HCT116 (cell line): Measurements from ENCODE around the gene FCRL5. TPM values are rescaled to one million over a fixed set of nuclear protein-coding genes. Genes with fewer than 3 reads are reported as not detected.

Experiments
- ATAC-seq: fragments of 200-7000 bp; cut with Tn5 transposase; 2 replicates; pipeline ENCODE4 v1.9.1; 2020; ENCODE audit warnings: mild to moderate bottlenecking, moderate library complexity
- BruUV-seq: library from RNA; stranded (reverse); fragments of 400-500 nt; replicated peaks from 2 replicates; lab custom pipeline; 2021; lab: Mats Ljungman, UMichigan
- CTCF ChIA-PET: fragments of 300-600 bp; sonication (Branson Sonifier 250); formaldehyde crosslinking; loops from one replicate; lab custom pipeline; 2021; ENCODE audit warnings: antibody characterized with exemption; lab: Charles Lee
- POLR2A ChIA-PET: fragments of 300-600, 350-600 bp; sonication (Branson Sonifier 250); formaldehyde crosslinking; loops from one replicate; lab custom pipeline; 2021; ENCODE audit warnings: antibody characterized with exemption; lab: Charles Lee
- RAD21 ChIA-PET, 2 experiments: fragments of 300-600 bp; sonication (Branson Sonifier 250); formaldehyde crosslinking; loops; one replicate each; lab custom pipeline; 2023; ENCODE audit warnings: low total read pairs in 2 of 2; ENCODE audit not compliant: uncharacterized antibody in 2 of 2, unreplicated experiment in 2 of 2, low non-redundant PET in 1 of 2; lab: Charles Lee
- DNase-seq: peaks from one replicate; pipeline ENCODE4 v3.0.0-alpha.2; 2010; ENCODE audit warnings: low read depth, low spot score
- H2AFZ ChIP-seq: fragments of 200-600 bp; shearing (Covaris generic), sonication (generic); 2 replicates; pipeline ENCODE4 v1.6.1; 2017; ENCODE audit warnings: low read depth, mixed run types, mixed read lengths, antibody characterized with exemption, low read length; ENCODE audit not compliant: poor library complexity, severe bottlenecking
- H3K27ac ChIP-seq: 2 replicates; pipeline ENCODE4 v1.5.1; 2012; ENCODE audit warnings: low read depth, low read length
- H3K27me3 ChIP-seq: fragments of 200-600 bp; sonication (generic); 2 replicates; pipeline ENCODE4 v1.6.1; 2016; ENCODE audit warnings: mixed run types, low read length, mixed read lengths; ENCODE audit not compliant: insufficient read depth
- H3K36me3 ChIP-seq, 2 experiments: fragments of 200-500 bp in 1 of 2; fragments of 200-600 bp in 1 of 2; sonication (Bioruptor generic) in 1 of 2; sonication (generic) in 1 of 2; 2 replicates each; pipeline versions ENCODE4 v1.5.1 to v1.6.1; 2014 to 2016; ENCODE audit warnings: low read length in 2 of 2, inconsistent platforms in 1 of 2, mixed read lengths in 1 of 2, mixed run types in 1 of 2; ENCODE audit not compliant: insufficient read depth in 2 of 2, control insufficient read depth in 1 of 2
- H3K4me1 ChIP-seq, 2 experiments: fragments of 200-600 bp in 1 of 2; sonication (generic) in 1 of 2; 2 replicates each; pipeline versions ENCODE4 v1.5.1 to v1.6.1; 2012 to 2017; ENCODE audit warnings: low read length in 2 of 2, inconsistent platforms in 1 of 2, mild to moderate bottlenecking in 1 of 2, mixed read lengths in 1 of 2, mixed run types in 1 of 2, moderate library complexity in 1 of 2; ENCODE audit not compliant: insufficient read depth in 2 of 2, control insufficient read depth in 1 of 2
- H3K4me2 ChIP-seq: fragments of 200-600 bp; sonication (generic); 2 replicates; pipeline ENCODE4 v1.6.1; 2017; ENCODE audit warnings: mixed run types, low read length, mixed read lengths
- H3K4me3 ChIP-seq, 2 experiments: fragments of 200-600 bp in 1 of 2; sonication (generic) in 1 of 2; replicated peaks in 1 of 2; 2 replicates each; pipeline ENCODE4 v1.5.1; 2011 to 2016; ENCODE audit warnings: low read length in 2 of 2, control low read depth in 1 of 2, low read depth in 1 of 2, mild to moderate bottlenecking in 1 of 2, mixed read lengths in 1 of 2, mixed run types in 1 of 2
- H3K79me2 ChIP-seq: fragments of 200-600 bp; sonication (generic); 2 replicates; pipeline ENCODE4 v1.6.1; 2017; ENCODE audit warnings: mild to moderate bottlenecking, mixed run types, low read length, moderate library complexity, mixed read lengths; ENCODE audit not compliant: insufficient read depth
- H3K9ac ChIP-seq: fragments of 200-600 bp; sonication (generic); 2 replicates; pipeline ENCODE4 v1.6.1; 2016; ENCODE audit warnings: low read length, mixed read lengths
- H3K9me2 ChIP-seq: fragments of 200-600 bp; sonication (generic), shearing (Covaris generic); 2 replicates; pipeline ENCODE4 v1.6.1; 2017; ENCODE audit warnings: mixed run types, mild to moderate bottlenecking, moderate library complexity; ENCODE audit not compliant: insufficient read depth
- H3K9me3 ChIP-seq, 2 experiments: fragments of 200-500 bp in 1 of 2; fragments of 200-600 bp in 1 of 2; sonication (Bioruptor generic) in 1 of 2; sonication (generic) in 1 of 2; 2 replicates each; pipeline ENCODE4 v1.6.1; 2014 to 2017; ENCODE audit warnings: low read length in 2 of 2, mixed read lengths in 2 of 2, inconsistent platforms in 1 of 2, low read depth in 1 of 2, mild to moderate bottlenecking in 1 of 2, mixed run types in 1 of 2, moderate library complexity in 1 of 2; ENCODE audit not compliant: control insufficient read depth in 1 of 2, insufficient read depth in 1 of 2
- H4K20me1 ChIP-seq: fragments of 200-600 bp; sonication (generic), shearing (Covaris generic); 2 replicates; pipeline ENCODE4 v1.6.1; 2017; ENCODE audit warnings: mixed run types, mild to moderate bottlenecking, moderate library complexity; ENCODE audit not compliant: insufficient read depth
- ATF3 ChIP-seq: IDR thresholded peaks from 2 replicates; pipeline ENCODE4 v1.6.1; 2012
- CBX3 ChIP-seq: IDR thresholded peaks from 2 replicates; pipeline ENCODE4 v1.6.1; 2012; ENCODE audit warnings: low read depth
- RAD21 ChIP-seq: IDR thresholded peaks from 2 replicates; pipeline ENCODE4 v1.6.1; 2012; ENCODE audit warnings: low read depth, mild to moderate bottlenecking
- SIN3A ChIP-seq: IDR thresholded peaks from 2 replicates; pipeline ENCODE4 v1.6.1; 2012; ENCODE audit warnings: low read depth
- SP1 ChIP-seq: IDR thresholded peaks from 2 replicates; pipeline ENCODE4 v1.6.1; 2012; ENCODE audit warnings: low read depth
- SRF ChIP-seq: IDR thresholded peaks from 2 replicates; pipeline ENCODE4 v1.6.1; 2012; ENCODE audit warnings: low read depth
- ZNF274 ChIP-seq: fragments of 200-500 bp; sonication (Bioruptor generic); IDR thresholded peaks from 2 replicates; pipeline ENCODE4 v1.6.1; 2014; ENCODE audit warnings: mild to moderate bottlenecking, low read depth, low read length, inconsistent platforms
- intact Hi-C: fragments of 100-400 bp; cut with micrococcal nuclease; formaldehyde crosslinking; loops from 2 replicates; pipeline ENCODE4 v1.10.0; 2022
- total RNA-seq: library from RNA; stranded (reverse); gene quantifications from one replicate; pipeline ENCODE4 v1.2.1, GENCODE V29; 2021; ENCODE audit not compliant: unreplicated experiment
- TF ChIP-seq, protein P1 (sequence below), 3 experiments: fragments of 200-600 bp in 1 of 3; sonication (generic) in 1 of 3; IDR thresholded peaks in 2 of 3; conservative IDR thresholded peaks in 1 of 3; 2 replicates each; pipeline ENCODE4 v1.5.1; 2012 to 2017; ENCODE audit warnings: low read depth in 2 of 3, low read length in 2 of 3, antibody characterized with exemption in 1 of 3, borderline replicate concordance in 1 of 3, control low read depth in 1 of 3, mild to moderate bottlenecking in 1 of 3, mixed read lengths in 1 of 3, mixed run types in 1 of 3, moderate library complexity in 1 of 3; ENCODE audit not compliant: insufficient read depth in 1 of 3

FCRL5 gene
- total RNA-seq, 1 experiment from 2014 or later = not detected

DNA sequence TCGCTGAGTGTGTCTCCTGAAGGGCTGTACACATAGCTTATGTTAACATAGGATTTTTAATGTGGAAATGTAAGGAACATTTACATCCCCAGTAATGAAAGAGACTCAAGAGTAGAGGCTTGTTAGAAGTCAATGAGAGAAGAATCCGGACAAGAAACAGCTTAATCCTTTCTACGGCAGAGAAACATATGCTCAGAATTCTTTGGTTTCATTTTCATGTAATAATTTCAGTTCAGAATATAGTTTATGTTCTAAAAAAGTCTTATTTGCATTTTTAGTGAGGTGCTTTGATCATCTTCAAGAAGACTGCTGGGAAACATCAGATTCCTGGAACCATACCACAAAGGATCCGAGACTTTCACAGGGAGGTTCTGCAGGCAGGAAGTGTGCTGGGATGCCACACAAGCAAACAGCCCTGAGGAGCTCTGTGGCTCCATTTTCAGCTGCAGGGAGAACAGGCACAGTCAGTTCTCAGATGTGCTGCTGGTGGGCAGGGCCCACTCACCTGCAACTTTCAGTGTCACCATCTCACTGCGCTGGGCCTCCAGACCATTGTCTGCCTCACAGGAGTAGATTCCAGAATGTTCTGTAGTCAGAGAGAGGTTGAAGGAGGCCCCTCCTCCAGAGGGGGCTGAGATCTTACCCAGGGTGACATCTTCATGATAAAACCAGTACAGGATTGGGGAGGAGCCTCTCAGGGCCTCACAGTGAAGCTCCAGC lies 28.4 kb downstream of the FCRL5 start:
- TF ChIP-seq ZNF274 = no peak
- no peak for TF ChIP-seq RAD21
- TF ChIP-seq CBX3 = no peak
- Histone ChIP-seq H3K27me3 (peaks cover 34% of the 10 kb centered on the region), H3K4me1 (no peaks in the 10 kb centered on the region), H3K9me3 (no peaks in the 10 kb centered on the region), H3K36me3 (no peaks in the 10 kb centered on the region), H3K79me2 (no peaks in the 10 kb centered on the region), H3K4me2 (no peak overlapping the region), H3K9ac (no peak overlapping the region), H3K4me3 (no peak overlapping the region), H4K20me1 (no peaks in the 10 kb centered on the region), H3K9me2 (no peaks in the 10 kb centered on the region), H2AFZ (no peak overlapping the region), H3K27ac (no peak overlapping the region)
- DNase-seq (no peak), ATAC-seq (no peak)
- ChIA-PET POLR2A (no interaction called here), RAD21 (no interaction called here), CTCF (no interaction called here)
- no TSS peak for BruUV-seq
- intact Hi-C loops = no loop called here

GRCh38 chr1:157521056-157521455 lies 31.3 kb downstream of the FCRL5 start:
- BruUV-seq = no TSS peak

More at GRCh38 chr1:157521056-157521455, 31.3 kb downstream of the FCRL5 start:
- Histone ChIP-seq H3K9ac (no peak overlapping the region), H2AFZ (no peak overlapping the region), H3K9me2 (no peaks in the 10 kb centered on the region), H3K27ac (no peak overlapping the region), H3K9me3 (no peaks in the 10 kb centered on the region)
- POLR2A ChIA-PET = no interaction called here
- TF ChIP-seq SP1 (no peak), SIN3A (no peak), SRF (no peak), ZNF274 (no peak), ATF3 (no peak)
- TF ChIP-seq, protein P1, sequence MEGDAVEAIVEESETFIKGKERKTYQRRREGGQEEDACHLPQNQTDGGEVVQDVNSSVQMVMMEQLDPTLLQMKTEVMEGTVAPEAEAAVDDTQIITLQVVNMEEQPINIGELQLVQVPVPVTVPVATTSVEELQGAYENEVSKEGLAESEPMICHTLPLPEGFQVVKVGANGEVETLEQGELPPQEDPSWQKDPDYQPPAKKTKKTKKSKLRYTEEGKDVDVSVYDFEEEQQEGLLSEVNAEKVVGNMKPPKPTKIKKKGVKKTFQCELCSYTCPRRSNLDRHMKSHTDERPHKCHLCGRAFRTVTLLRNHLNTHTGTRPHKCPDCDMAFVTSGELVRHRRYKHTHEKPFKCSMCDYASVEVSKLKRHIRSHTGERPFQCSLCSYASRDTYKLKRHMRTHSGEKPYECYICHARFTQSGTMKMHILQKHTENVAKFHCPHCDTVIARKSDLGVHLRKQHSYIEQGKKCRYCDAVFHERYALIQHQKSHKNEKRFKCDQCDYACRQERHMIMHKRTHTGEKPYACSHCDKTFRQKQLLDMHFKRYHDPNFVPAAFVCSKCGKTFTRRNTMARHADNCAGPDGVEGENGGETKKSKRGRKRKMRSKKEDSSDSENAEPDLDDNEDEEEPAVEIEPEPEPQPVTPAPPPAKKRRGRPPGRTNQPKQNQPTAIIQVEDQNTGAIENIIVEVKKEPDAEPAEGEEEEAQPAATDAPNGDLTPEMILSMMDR (IDR thresholded peaks at IDR 0.05 in 2 of 3, conservative IDR thresholded peaks at IDR 0.05 in 1 of 3; ENCODE audit: borderline replicate concordance in 1 of 3, insufficient read depth in 1 of 3, low read depth in 2 of 3, low read length in 2 of 3) = no peak
- TF ChIP-seq, all 23 proteins: peak for 0
- no peaks in the 10 kb centered on the region for H3K36me3 ChIP-seq
- ATAC-seq = no peak
- H3K27me3 ChIP-seq = peaks cover 21% of the 10 kb centered on the region
- H3K79me2 ChIP-seq = no peaks in the 10 kb centered on the region
- H3K4me1 ChIP-seq = no peaks in the 10 kb centered on the region
- H4K20me1 ChIP-seq = no peaks in the 10 kb centered on the region
- H3K4me3 ChIP-seq = no peak overlapping the region
- no peak for DNase-seq
- H3K4me2 ChIP-seq = no peak overlapping the region
- CTCF ChIA-PET = interaction anchor here (1.0 kb wide), 1 partner anchor 365 kb away, joined by 3 read pairs; no protein-coding TSS in a partner anchor
- intact Hi-C loops = no loop called here
- RAD21 ChIA-PET = no interaction called here
